Thoracic aorta (tissue), 2 donors: ENCODE measurements around the gene FBXW9. TPM values are rescaled to one million over a fixed set of nuclear protein-coding genes. Genes with fewer than 3 reads are reported as not detected.
"Not testable (repeated sequence)": the region's sequence is repeated elsewhere in the genome, so short reads cannot be mapped to it uniquely, and the experiment has no call there.

ENCODE experiments used
- ATAC-seq: fragments of 150-250 bp; one replicate; pipeline ENCODE4 v1.8.0; 2017; ENCODE audit warnings: low read depth; ENCODE audit not compliant: insufficient number of reproducible peaks, low FRiP score
- DNase-seq: peaks from one replicate; pipeline ENCODE4 v3.0.0-alpha.2; 2020; ENCODE audit warnings: low spot score
- H3K27ac ChIP-seq, 2 donors: fragments of 200-600 bp; sonication (generic); 1 replicate in 1 of 2; 2 replicates in 1 of 2; pipeline ENCODE4 v1.5.1; 2016; ENCODE audit warnings: mild to moderate bottlenecking in 2 of 2, moderate library complexity in 2 of 2
- H3K27me3 ChIP-seq: fragments of 200-600 bp; sonication (generic); replicated peaks from 2 replicates; pipeline ENCODE4 v1.6.0; 2016; ENCODE audit warnings: mild to moderate bottlenecking; ENCODE audit not compliant: insufficient read depth
- H3K36me3 ChIP-seq: fragments of 200-600 bp; sonication (generic); one replicate; pipeline ENCODE4 v1.5.1; 2016
- H3K4me1 ChIP-seq, 2 donors: fragments of 200-600 bp; sonication (generic); 1 replicate in 1 of 2; 2 replicates in 1 of 2; pipeline versions ENCODE4 v1.5.1 to v1.6.0; 2016; ENCODE audit warnings: low read depth in 2 of 2, mild to moderate bottlenecking in 1 of 2; ENCODE audit not compliant: control insufficient read depth in 1 of 2
- H3K4me3 ChIP-seq: fragments of 200-600 bp; sonication (generic); 2 replicates; pipeline ENCODE4 v1.5.1; 2016; ENCODE audit warnings: mild to moderate bottlenecking
- H3K9me3 ChIP-seq: fragments of 200-600 bp; sonication (generic); 2 replicates; pipeline ENCODE4 v1.5.1; 2016
- total RNA-seq, 2 donors: library from RNA; depleted of rRNA; stranded (reverse); fragments of >200 nt; gene quantifications; one replicate each; pipeline versions ENCODE4 v1.1.0 to v1.2.3, GENCODE V29; 2016
- TF ChIP-seq, protein P1 (sequence below): fragments of 200-600 bp; sonication (generic); IDR thresholded peaks from one replicate; pipeline ENCODE4 v1.5.1; 2019; ENCODE audit warnings: antibody characterized with exemption

FBXW9 gene
- total RNA-seq, 2 donors from 2014 or later = 3.0 to 3.9 TPM

- ATAC-seq (no peak), DNase-seq (no peak)
- Histone ChIP-seq H3K27me3 (no peaks in the 10 kb centered on the region), H3K4me3 (peak overlapping the region; percentile 96), H3K9me3 (no peaks in the 10 kb centered on the region), H3K27ac (peak overlapping the region; percentile 81 to 91), H3K36me3 (peaks cover 23% of the 10 kb centered on the region), H3K4me1 (peaks cover 29 to 43% of the 10 kb centered on the region in 2 donors)
- TF ChIP-seq, protein P1, sequence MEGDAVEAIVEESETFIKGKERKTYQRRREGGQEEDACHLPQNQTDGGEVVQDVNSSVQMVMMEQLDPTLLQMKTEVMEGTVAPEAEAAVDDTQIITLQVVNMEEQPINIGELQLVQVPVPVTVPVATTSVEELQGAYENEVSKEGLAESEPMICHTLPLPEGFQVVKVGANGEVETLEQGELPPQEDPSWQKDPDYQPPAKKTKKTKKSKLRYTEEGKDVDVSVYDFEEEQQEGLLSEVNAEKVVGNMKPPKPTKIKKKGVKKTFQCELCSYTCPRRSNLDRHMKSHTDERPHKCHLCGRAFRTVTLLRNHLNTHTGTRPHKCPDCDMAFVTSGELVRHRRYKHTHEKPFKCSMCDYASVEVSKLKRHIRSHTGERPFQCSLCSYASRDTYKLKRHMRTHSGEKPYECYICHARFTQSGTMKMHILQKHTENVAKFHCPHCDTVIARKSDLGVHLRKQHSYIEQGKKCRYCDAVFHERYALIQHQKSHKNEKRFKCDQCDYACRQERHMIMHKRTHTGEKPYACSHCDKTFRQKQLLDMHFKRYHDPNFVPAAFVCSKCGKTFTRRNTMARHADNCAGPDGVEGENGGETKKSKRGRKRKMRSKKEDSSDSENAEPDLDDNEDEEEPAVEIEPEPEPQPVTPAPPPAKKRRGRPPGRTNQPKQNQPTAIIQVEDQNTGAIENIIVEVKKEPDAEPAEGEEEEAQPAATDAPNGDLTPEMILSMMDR = no peak
Observed at GRCh38 chr19:12733369-12734214, 37.2 kb upstream of the FBXW9 start.

GRCh38 chr19:12731337-12731736, 34.9 kb upstream of the FBXW9 start:
- no peak for ATAC-seq
- Histone ChIP-seq H3K36me3 (peaks cover 23% of the 10 kb centered on the region), H3K9me3 (no peaks in the 10 kb centered on the region), H3K27ac (no peak overlapping the region), H3K27me3 (no peaks in the 10 kb centered on the region), H3K4me1 (peaks cover 19 to 30% of the 10 kb centered on the region in 2 donors), H3K4me3 (no peak overlapping the region)
- TF ChIP-seq, protein P1 = no peak
- no peak for DNase-seq

- peaks cover 17 to 27% of the 10 kb centered on the region in 2 donors for H3K4me1 ChIP-seq
- no peak overlapping the region for H3K4me3 ChIP-seq
- H3K9me3 ChIP-seq = no peaks in the 10 kb centered on the region
- TF ChIP-seq, protein P1 = no peak
- DNase-seq (no peak), ATAC-seq (no peak)
- H3K27me3 ChIP-seq = no peaks in the 10 kb centered on the region
- no peak overlapping the region for H3K27ac ChIP-seq
- peaks cover 23% of the 10 kb centered on the region for H3K36me3 ChIP-seq
Observed at GRCh38 chr19:12730064-12730463, 33.6 kb upstream of the FBXW9 start.

- Histone ChIP-seq H3K4me1 (peaks cover 16 to 35% of the 10 kb centered on the region in 2 donors), H3K36me3 (peaks cover 23% of the 10 kb centered on the region), H3K4me3 (no peak overlapping the region), H3K27ac (no peak overlapping the region), H3K27me3 (no peaks in the 10 kb centered on the region), H3K9me3 (no peaks in the 10 kb centered on the region)
- TF ChIP-seq, protein P1 = no peak
- no peak for ATAC-seq
- DNase-seq = no peak
Observed at GRCh38 chr19:12727745-12728433, 31.5 kb upstream of the FBXW9 start.

DNA sequence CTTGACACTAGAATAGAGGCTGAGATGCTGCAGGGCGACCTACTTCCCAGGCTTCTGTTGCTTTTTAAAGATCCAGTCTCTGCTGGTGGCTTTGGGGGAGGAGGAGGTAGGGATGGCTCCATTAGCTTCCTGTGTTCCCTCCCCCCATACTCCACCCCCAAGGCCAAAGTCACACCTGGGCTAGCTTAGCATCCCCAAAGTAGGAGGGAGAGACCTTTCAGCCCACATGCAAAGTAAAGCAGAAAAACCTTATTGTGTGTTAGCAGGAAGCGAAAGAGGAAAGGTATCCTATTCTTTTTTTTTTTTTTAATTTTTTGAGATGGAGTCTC, 30.5 kb upstream of the FBXW9 start:
- Histone ChIP-seq H3K4me1 (peaks cover 10 to 28% of the 10 kb centered on the region in 2 donors), H3K27me3 (no peaks in the 10 kb centered on the region), H3K4me3 (no peak overlapping the region), H3K36me3 (peaks cover 23% of the 10 kb centered on the region), H3K9me3 (no peaks in the 10 kb centered on the region), H3K27ac (no peak overlapping the region)
- no peak for DNase-seq
- ATAC-seq = no peak
- TF ChIP-seq, protein P1 = no peak

GRCh38 chr19:12725612-12726011, 29.2 kb upstream of the FBXW9 start:
- H3K36me3 ChIP-seq = peaks cover 17% of the 10 kb centered on the region
- not testable (repeated sequence) for H3K27ac ChIP-seq, ATAC-seq, H3K27me3 ChIP-seq, DNase-seq, H3K4me3 ChIP-seq, H3K9me3 ChIP-seq
- peaks cover 13 to 31% of the 10 kb centered on the region in 2 donors for H3K4me1 ChIP-seq
